RWPE2 (cell line): ENCODE data around the gene PLXNA4.

Experiments used
- ATAC-seq: fragments of 200-7000 bp; cut with Tn5 transposase; 3 replicates; pipeline ENCODE4 v1.9.1; 2021; ENCODE audit warnings: low read depth
- DNase-seq: peaks from one replicate; pipeline ENCODE4 v3.0.0-alpha.2; 2020; ENCODE audit warnings: low spot score
- H3K27ac ChIP-seq: fragments of 450-650 bp; 2 replicates; pipeline ENCODE4 v1.5.1; 2017; ENCODE audit warnings: mild to moderate bottlenecking; ENCODE audit not compliant: poor library complexity, severe bottlenecking
- H3K27me3 ChIP-seq: fragments of 250-450 bp; sonication (Bioruptor Pico); 2 replicates; pipeline ENCODE4 v1.5.1; 2021; ENCODE audit warnings: mild to moderate bottlenecking, moderate library complexity; ENCODE audit not compliant: insufficient read depth, poor library complexity, severe bottlenecking
- H3K36me3 ChIP-seq: fragments of 250-450 bp; sonication (Bioruptor Pico); 2 replicates; pipeline ENCODE4 v1.5.1; 2020; ENCODE audit warnings: low read depth, mild to moderate bottlenecking, moderate library complexity
- H3K4me1 ChIP-seq: fragments of 250-450 bp; sonication (Bioruptor Pico); 2 replicates; pipeline ENCODE4 v1.5.1; 2021; ENCODE audit warnings: mild to moderate bottlenecking, moderate library complexity; ENCODE audit not compliant: insufficient read depth, poor library complexity, severe bottlenecking
- H3K4me3 ChIP-seq: fragments of 250-450 bp; sonication (Bioruptor Pico); 2 replicates; pipeline ENCODE4 v1.5.1; 2021; ENCODE audit warnings: mild to moderate bottlenecking, moderate library complexity; ENCODE audit not compliant: severe bottlenecking
- H3K9me3 ChIP-seq: fragments of 250-450 bp; sonication (Bioruptor Pico); 2 replicates; pipeline ENCODE4 v1.5.1; 2021; ENCODE audit warnings: mild to moderate bottlenecking, moderate library complexity; ENCODE audit not compliant: severe bottlenecking
- CTCF ChIP-seq: fragments of 450-650 bp; IDR thresholded peaks from one replicate; pipeline ENCODE4 v1.5.1; 2017; ENCODE audit warnings: mild to moderate bottlenecking, moderate library complexity; ENCODE audit not compliant: poor library complexity, severe bottlenecking

The PLXNA4 gene

GRCh38 chr7:132205509-132205908 lies 370.8 kb downstream of the PLXNA4 start:
- DNase-seq (no peak), ATAC-seq (no peak)
- TF ChIP-seq CTCF, result no peak
- Histone ChIP-seq H3K4me3 (no peak overlapping the region), H3K9me3 (no peaks in the 10 kb centered on the region), H3K27me3 (no peaks in the 10 kb centered on the region), H3K36me3 (no peaks in the 10 kb centered on the region), H3K27ac (no peak overlapping the region), H3K4me1 (no peaks in the 10 kb centered on the region)

- Histone ChIP-seq H3K27ac (no peak overlapping the region), H3K4me3 (no peak overlapping the region), H3K4me1 (no peaks in the 10 kb centered on the region), H3K36me3 (no peaks in the 10 kb centered on the region), H3K9me3 (no peaks in the 10 kb centered on the region), H3K27me3 (no peaks in the 10 kb centered on the region)
- TF ChIP-seq CTCF, result no peak
- ATAC-seq (no peak), DNase-seq (no peak)
Observed at GRCh38 chr7:132203021-132203420, 373.2 kb downstream of the PLXNA4 start.

DNA sequence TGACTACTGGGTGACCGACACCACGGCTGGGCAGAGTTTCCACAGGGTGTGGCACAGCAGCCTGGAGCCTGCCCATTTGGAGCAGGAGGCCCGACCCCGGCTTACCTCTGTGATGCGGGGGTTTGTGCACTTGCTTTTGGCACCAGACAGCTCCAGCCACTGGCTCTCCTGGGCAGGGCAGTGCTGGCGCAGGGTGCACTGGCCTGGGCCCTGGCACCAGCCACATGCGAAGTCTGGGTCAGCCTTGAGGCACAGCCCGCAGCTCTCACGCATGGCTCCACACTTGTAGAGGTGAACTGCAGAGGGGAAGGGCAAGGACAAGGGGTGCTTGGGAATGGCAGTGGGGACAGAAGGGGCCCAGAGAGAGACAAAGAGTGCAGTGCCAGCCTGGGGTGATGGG lies 373.7 kb downstream of the PLXNA4 start:
- no peaks in the 10 kb centered on the region for H3K9me3 ChIP-seq
- H3K36me3 ChIP-seq, result no peaks in the 10 kb centered on the region
- no peak for ATAC-seq
- DNase-seq, result no peak
- H3K27me3 ChIP-seq, result no peaks in the 10 kb centered on the region
- H3K4me1 ChIP-seq, result no peaks in the 10 kb centered on the region
- TF ChIP-seq CTCF, result no peak
- H3K4me3 ChIP-seq, result no peak overlapping the region
- H3K27ac ChIP-seq, result no peak overlapping the region

DNA sequence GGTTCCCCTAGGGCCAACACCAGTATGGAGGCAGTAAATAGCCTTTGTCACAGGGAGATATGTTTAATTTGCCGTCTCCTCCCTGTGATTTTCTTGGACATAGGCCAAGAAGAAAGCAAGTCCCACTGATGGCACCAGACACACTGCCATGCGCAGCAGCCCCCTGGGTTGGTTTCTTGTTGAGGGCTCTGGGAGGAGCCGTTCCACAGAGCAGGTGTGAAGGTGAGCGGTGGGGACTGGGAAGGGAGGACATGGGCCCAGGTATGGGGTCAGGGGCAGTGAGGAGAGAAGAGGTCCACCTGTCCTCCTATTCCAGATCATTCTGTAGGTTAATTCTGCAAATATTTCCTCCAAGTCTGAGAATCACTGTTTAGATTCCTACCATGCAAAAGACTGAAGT lies 376.1 kb downstream of the PLXNA4 start:
- Histone ChIP-seq H3K27me3 (peaks cover 15% of the 10 kb centered on the region), H3K4me1 (no peaks in the 10 kb centered on the region), H3K36me3 (no peaks in the 10 kb centered on the region), H3K27ac (no peak overlapping the region), H3K9me3 (no peaks in the 10 kb centered on the region), H3K4me3 (no peak overlapping the region)
- DNase-seq (no peak), ATAC-seq (no peak)
- TF ChIP-seq CTCF, result no peak

- no peak for TF ChIP-seq CTCF
- Histone ChIP-seq H3K27ac (no peak overlapping the region), H3K4me3 (no peak overlapping the region), H3K4me1 (no peaks in the 10 kb centered on the region), H3K36me3 (no peaks in the 10 kb centered on the region), H3K9me3 (no peaks in the 10 kb centered on the region), H3K27me3 (peaks cover 15% of the 10 kb centered on the region)
- no peak for DNase-seq
- ATAC-seq, result no peak
Observed at GRCh38 chr7:132199626-132200025, 376.6 kb downstream of the PLXNA4 start.
